ENCODE results near the gene XIRP2.

Gene XIRP2

DNA sequence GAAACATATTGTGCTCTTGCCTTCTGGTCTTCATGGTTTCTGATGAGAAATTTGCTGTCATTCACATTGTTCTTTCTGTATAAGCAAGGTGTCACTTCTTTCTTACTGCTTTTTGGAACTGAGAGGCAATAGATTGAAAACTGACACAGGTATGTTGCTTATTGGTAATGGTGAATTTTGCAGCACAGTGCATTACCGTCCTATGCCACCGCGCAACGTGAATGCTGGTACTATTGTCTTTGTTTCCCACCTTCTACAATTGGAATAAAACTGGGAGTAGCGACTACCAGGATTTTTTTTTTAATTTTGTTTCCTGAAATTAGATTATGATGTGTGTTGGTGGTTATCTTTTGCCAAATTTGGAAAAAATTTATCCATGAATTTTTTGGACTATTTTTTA is 11.4 kb downstream of the XIRP2 start:
- H3K4me1 Mint-ChIP-seq (ENCODE audit: low read depth), result no peaks in the 10 kb centered on the region
- H3K4me3 Mint-ChIP-seq, result no peak overlapping the region
- intact Hi-C loops (cut with micrococcal nuclease), result no loop called here

GRCh38 chr2:166900700-166901099 is 12.4 kb downstream of the XIRP2 start:
- Mint-ChIP-seq H3K36me3 (ENCODE audit: low read depth) (no peaks in the 10 kb centered on the region), H3K27me3 (no peaks in the 10 kb centered on the region), H3K9me3 (peaks cover 8% of the 10 kb centered on the region), H3K27ac (no peak overlapping the region), H3K4me1 (ENCODE audit: low read depth) (no peaks in the 10 kb centered on the region), H3K4me3 (no peak overlapping the region)
- intact Hi-C loops (cut with micrococcal nuclease), result no loop called here

More for the DNA sequence above, 11.4 kb downstream of the XIRP2 start:
- H3K27ac Mint-ChIP-seq, result no peak overlapping the region
- H3K9me3 Mint-ChIP-seq, result peaks cover 8% of the 10 kb centered on the region
- no peaks in the 10 kb centered on the region for H3K27me3 Mint-ChIP-seq
- no peaks in the 10 kb centered on the region for H3K36me3 Mint-ChIP-seq (ENCODE audit: low read depth)

DNA sequence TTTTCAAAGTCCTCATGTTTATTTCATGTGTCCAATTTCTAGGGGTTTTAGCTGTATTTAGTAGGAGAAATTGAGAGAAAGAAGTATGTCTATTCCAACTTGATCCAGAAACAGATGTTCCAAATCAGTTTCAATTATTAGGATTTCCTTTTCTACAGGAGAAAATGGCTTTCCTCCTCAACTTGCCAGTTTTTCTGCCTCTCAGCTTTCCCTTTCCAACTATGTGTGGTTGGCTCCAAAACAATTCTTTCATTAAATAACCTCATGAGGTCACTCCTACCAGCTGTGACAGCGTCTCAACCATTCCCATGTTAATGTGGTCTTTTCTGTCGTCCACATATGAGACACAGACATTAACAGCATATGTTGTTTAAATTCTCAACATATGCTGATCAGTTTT is 13.1 kb downstream of the XIRP2 start:
- Mint-ChIP-seq H3K27ac (no peak overlapping the region), H3K27me3 (no peaks in the 10 kb centered on the region), H3K4me1 (ENCODE audit: low read depth) (no peaks in the 10 kb centered on the region), H3K9me3 (peaks cover 8% of the 10 kb centered on the region), H3K4me3 (no peak overlapping the region), H3K36me3 (ENCODE audit: low read depth) (no peaks in the 10 kb centered on the region)
- intact Hi-C loops (cut with micrococcal nuclease), result no loop called here

GRCh38 chr2:166916987-166917386 is 28.7 kb downstream of the XIRP2 start:
- Mint-ChIP-seq H3K27ac (no peak overlapping the region), H3K27me3 (no peaks in the 10 kb centered on the region), H3K4me3 (no peak overlapping the region), H3K36me3 (ENCODE audit: low read depth) (no peaks in the 10 kb centered on the region), H3K9me3 (peaks cover 20% of the 10 kb centered on the region), H3K4me1 (ENCODE audit: low read depth) (no peaks in the 10 kb centered on the region)
- intact Hi-C loops (cut with micrococcal nuclease), result no loop called here

DNA sequence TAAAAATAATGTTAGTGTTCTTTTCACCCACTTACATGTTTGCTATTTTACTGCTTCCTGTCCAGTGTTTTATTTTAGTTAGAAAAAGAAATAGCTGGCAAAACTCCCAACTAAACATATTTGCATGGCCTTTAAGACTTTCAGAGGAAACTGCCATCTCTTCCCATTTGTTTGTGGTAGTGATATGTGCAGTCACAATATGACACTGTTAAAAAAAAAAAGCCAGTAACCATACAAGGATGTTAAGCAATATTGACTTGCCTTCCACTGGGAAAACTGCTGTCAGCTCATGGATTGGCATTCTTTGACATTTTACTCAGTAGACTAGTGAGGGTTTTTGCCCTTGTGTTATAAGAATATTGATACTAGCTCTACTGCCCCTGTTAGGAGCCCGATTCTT is 29.1 kb downstream of the XIRP2 start:
- H3K27ac Mint-ChIP-seq, result no peak overlapping the region
- peaks cover 16% of the 10 kb centered on the region for H3K9me3 Mint-ChIP-seq
- intact Hi-C loops (cut with micrococcal nuclease), result no loop called here
- no peaks in the 10 kb centered on the region for H3K4me1 Mint-ChIP-seq (ENCODE audit: low read depth)
- H3K4me3 Mint-ChIP-seq, result no peak overlapping the region
- no peaks in the 10 kb centered on the region for H3K27me3 Mint-ChIP-seq
- H3K36me3 Mint-ChIP-seq (ENCODE audit: low read depth), result no peaks in the 10 kb centered on the region

DNA sequence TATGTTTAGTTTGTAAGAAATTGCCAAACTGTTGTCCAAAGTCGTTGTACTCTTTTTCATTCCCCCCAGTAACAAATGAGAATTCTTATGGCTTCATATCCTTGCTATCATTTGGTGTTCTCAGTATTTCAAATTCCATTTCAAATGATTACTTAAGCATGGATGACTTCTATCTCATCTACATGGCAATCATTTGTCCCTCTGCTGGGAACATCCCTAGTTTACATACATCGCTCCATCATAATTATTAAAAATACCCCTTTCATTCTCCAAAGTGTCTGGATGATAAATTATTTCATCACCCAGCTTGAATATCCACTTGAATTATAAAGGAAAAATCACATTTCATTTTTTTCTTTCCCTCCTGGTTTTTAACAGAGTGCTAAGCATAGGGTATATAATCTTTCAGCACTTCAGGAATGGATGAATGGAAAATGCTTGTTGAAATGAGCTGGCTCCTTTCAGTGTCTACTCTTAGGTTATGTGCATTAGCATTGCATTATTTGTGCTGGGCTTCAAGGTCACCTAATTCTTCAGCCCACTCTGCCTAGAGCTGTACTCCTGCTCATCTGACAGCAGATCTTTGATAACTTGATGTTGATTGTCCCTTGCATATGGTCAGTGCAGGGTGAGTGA is 33.1 kb downstream of the XIRP2 start:
- Mint-ChIP-seq H3K27ac (no peak overlapping the region), H3K4me1 (ENCODE audit: low read depth) (no peaks in the 10 kb centered on the region), H3K4me3 (no peak overlapping the region), H3K9me3 (no peaks in the 10 kb centered on the region), H3K36me3 (ENCODE audit: low read depth) (no peaks in the 10 kb centered on the region), H3K27me3 (no peaks in the 10 kb centered on the region)
- intact Hi-C loops (cut with micrococcal nuclease), result no loop called here

DNA sequence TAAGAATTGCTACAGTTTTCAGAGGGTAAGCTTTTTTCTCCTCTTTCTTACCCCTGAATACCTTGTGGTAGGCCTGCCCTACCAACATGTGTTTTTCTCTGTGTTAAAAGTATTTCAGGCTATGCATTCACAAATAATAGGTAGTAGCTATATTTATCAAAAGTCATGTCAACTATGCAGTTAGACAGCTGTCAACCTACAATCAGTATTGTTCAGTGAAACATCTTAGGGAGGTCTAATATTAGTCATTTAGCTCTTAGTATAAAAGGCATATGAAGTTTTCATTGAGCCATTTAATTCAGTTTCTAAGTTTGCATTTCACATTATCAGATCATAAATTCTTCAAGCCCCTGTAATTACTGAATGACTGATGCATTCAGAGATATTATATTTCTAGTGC is 36.7 kb downstream of the XIRP2 start:
- H3K27me3 Mint-ChIP-seq, result no peaks in the 10 kb centered on the region
- H3K4me3 Mint-ChIP-seq, result no peak overlapping the region
- intact Hi-C loops (cut with micrococcal nuclease), result no loop called here
- no peaks in the 10 kb centered on the region for H3K36me3 Mint-ChIP-seq (ENCODE audit: low read depth)
- H3K4me1 Mint-ChIP-seq (ENCODE audit: low read depth), result no peaks in the 10 kb centered on the region
- H3K27ac Mint-ChIP-seq, result no peak overlapping the region
- peaks cover 8% of the 10 kb centered on the region for H3K9me3 Mint-ChIP-seq

- Mint-ChIP-seq H3K27ac (no peak overlapping the region), H3K4me1 (ENCODE audit: low read depth) (no peaks in the 10 kb centered on the region), H3K4me3 (no peak overlapping the region), H3K9me3 (peaks cover 17% of the 10 kb centered on the region), H3K27me3 (no peaks in the 10 kb centered on the region), H3K36me3 (ENCODE audit: low read depth) (no peaks in the 10 kb centered on the region)
- intact Hi-C loops (cut with micrococcal nuclease), result no loop called here
Measured at GRCh38 chr2:166926657-166927056, 38.4 kb downstream of the XIRP2 start.

GRCh38 chr2:166932032-166932431 is 43.8 kb downstream of the XIRP2 start:
- intact Hi-C loops (cut with micrococcal nuclease), result no loop called here
- Mint-ChIP-seq H3K4me3 (no peak overlapping the region), H3K27ac (no peak overlapping the region), H3K36me3 (ENCODE audit: low read depth) (no peaks in the 10 kb centered on the region), H3K4me1 (ENCODE audit: low read depth) (no peaks in the 10 kb centered on the region), H3K9me3 (peaks cover 31% of the 10 kb centered on the region), H3K27me3 (no peaks in the 10 kb centered on the region)

GRCh38 chr2:166934817-166935216 is 46.5 kb downstream of the XIRP2 start:
- Mint-ChIP-seq H3K27me3 (no peaks in the 10 kb centered on the region), H3K27ac (no peak overlapping the region), H3K4me3 (no peak overlapping the region), H3K36me3 (ENCODE audit: low read depth) (no peaks in the 10 kb centered on the region), H3K9me3 (peaks cover 45% of the 10 kb centered on the region), H3K4me1 (ENCODE audit: low read depth) (no peaks in the 10 kb centered on the region)
- intact Hi-C loops (cut with micrococcal nuclease), result no loop called here

DNA sequence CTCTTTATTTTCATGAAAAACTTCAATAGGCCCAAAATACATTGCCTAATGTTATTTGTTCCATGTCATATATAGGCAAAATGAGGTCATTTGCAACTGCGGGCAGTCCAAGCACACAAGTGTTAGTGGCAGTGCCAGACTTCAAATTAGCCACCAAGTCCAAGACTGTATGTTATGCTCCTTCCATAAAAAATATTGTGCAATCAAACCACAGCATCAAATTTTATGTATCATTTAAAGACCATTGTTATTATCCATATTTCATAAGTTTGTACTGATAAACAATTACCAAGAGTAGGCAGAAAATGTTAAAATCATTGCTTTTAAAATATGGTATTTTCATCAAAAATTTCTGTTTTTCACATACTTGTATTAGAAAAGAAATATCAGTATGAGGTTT is 54.1 kb downstream of the XIRP2 start:
- no peaks in the 10 kb centered on the region for H3K36me3 Mint-ChIP-seq (ENCODE audit: low read depth)
- H3K27me3 Mint-ChIP-seq, result no peaks in the 10 kb centered on the region
- H3K27ac Mint-ChIP-seq, result no peak overlapping the region
- intact Hi-C loops (cut with micrococcal nuclease), result no loop called here
- H3K4me3 Mint-ChIP-seq, result no peak overlapping the region
- peaks cover 38% of the 10 kb centered on the region for H3K9me3 Mint-ChIP-seq
- no peaks in the 10 kb centered on the region for H3K4me1 Mint-ChIP-seq (ENCODE audit: low read depth)

DNA sequence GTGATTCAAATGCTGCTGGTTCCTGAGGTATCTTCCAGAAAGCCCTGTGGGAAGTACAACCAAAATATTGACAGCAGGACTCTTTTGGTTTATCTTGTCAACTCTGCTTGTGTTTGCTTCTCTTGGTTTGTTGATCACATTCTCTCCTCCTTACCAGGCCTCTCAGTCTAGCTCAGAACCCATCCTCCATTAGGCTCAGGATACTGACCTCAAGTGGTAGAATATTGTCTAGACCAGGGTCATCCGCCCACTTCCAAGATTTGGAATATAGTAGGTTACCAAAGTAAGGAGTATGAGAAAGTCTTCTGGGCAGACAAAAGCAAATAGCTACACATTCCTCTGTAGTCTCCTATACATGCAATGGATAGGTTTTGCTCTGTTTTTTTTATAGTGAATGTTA is 56.6 kb downstream of the XIRP2 start:
- no peak overlapping the region for H3K4me3 Mint-ChIP-seq
- H3K36me3 Mint-ChIP-seq (ENCODE audit: low read depth), result no peaks in the 10 kb centered on the region
- no peaks in the 10 kb centered on the region for H3K4me1 Mint-ChIP-seq (ENCODE audit: low read depth)
- H3K27ac Mint-ChIP-seq, result no peak overlapping the region
- intact Hi-C loops (cut with micrococcal nuclease), result no loop called here
- H3K27me3 Mint-ChIP-seq, result no peaks in the 10 kb centered on the region
- peaks cover 21% of the 10 kb centered on the region for H3K9me3 Mint-ChIP-seq

GRCh38 chr2:166957686-166958085 is 69.4 kb downstream of the XIRP2 start:
- Mint-ChIP-seq H3K27ac (no peak overlapping the region), H3K4me1 (ENCODE audit: low read depth) (no peaks in the 10 kb centered on the region), H3K36me3 (ENCODE audit: low read depth) (no peaks in the 10 kb centered on the region), H3K9me3 (peaks cover 19% of the 10 kb centered on the region), H3K27me3 (no peaks in the 10 kb centered on the region), H3K4me3 (no peak overlapping the region)
- intact Hi-C loops (cut with micrococcal nuclease), result no loop called here

- Mint-ChIP-seq H3K4me1 (ENCODE audit: low read depth) (no peaks in the 10 kb centered on the region), H3K4me3 (no peak overlapping the region), H3K27me3 (no peaks in the 10 kb centered on the region), H3K36me3 (ENCODE audit: low read depth) (no peaks in the 10 kb centered on the region), H3K9me3 (peaks cover 9% of the 10 kb centered on the region), H3K27ac (no peak overlapping the region)
- intact Hi-C loops (cut with micrococcal nuclease), result no loop called here
Measured at GRCh38 chr2:166958986-166959481, 70.8 kb downstream of the XIRP2 start.

DNA sequence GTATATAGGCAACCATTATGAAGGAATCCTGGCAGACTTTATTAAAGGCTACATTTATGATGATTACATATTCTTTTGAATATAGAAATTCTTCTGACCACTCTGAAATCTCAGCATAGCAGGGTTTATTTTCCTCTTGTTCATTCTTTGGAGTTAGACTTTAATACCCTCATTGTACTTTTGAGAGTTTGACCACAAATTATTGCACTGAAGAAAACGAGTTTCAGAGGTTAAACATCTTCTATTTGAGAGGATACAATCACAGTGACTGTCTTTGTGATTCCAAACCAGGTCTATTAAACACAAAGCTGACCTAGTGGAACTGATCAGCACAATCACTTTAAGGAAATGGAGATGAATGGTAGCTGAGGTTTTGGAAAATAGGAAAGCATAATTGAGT is 71.3 kb downstream of the XIRP2 start:
- H3K27ac Mint-ChIP-seq, result no peak overlapping the region
- intact Hi-C loops (cut with micrococcal nuclease), result no loop called here
- no peak overlapping the region for H3K4me3 Mint-ChIP-seq
- no peaks in the 10 kb centered on the region for H3K36me3 Mint-ChIP-seq (ENCODE audit: low read depth)
- no peaks in the 10 kb centered on the region for H3K27me3 Mint-ChIP-seq
- H3K4me1 Mint-ChIP-seq (ENCODE audit: low read depth), result no peaks in the 10 kb centered on the region
- H3K9me3 Mint-ChIP-seq, result peaks cover 9% of the 10 kb centered on the region

Data from dendritic cell treated with granulocyte-macrophage colony-stimulating factor and Interleukin-4, amounts not matched to agents 40 ng/mL and 50 ng/mL, for 4 days (primary cell).